HepG2 (cell line): ENCODE results near the gene TRMT112. TPM values are rescaled to one million over a fixed set of nuclear protein-coding genes. Genes with fewer than 3 reads are reported as not detected.

ENCODE experiments used
- BHLHE40 ChIP-seq: IDR thresholded peaks from 2 replicates; pipeline ENCODE4 v1.6.1; 2011; ENCODE audit warnings: low read length, improper control_type of control experiment
- ELF3 ChIP-seq: IDR thresholded peaks from 2 replicates; pipeline ENCODE4 v1.6.1; 2016; ENCODE audit warnings: missing genetic modification reagents, missing compliant biosample characterization
- FOXM1 ChIP-seq: sonication (generic); formaldehyde crosslinking; IDR thresholded peaks from 2 replicates; pipeline ENCODE4 v1.5.0; 2020; ENCODE audit warnings: missing genetic modification reagents
- GABPB1 ChIP-seq: IDR thresholded peaks from 2 replicates; pipeline ENCODE4 v1.6.1; 2016; ENCODE audit warnings: mild to moderate bottlenecking, missing genetic modification reagents, moderate library complexity, missing compliant biosample characterization
- IKZF1 ChIP-seq: fragments of 450-650 bp; IDR thresholded peaks from 2 replicates; pipeline ENCODE4 v1.7.1; 2016
- NRL ChIP-seq: sonication (generic); formaldehyde crosslinking; IDR thresholded peaks from 2 replicates; pipeline ENCODE4 v1.5.0; 2020; ENCODE audit warnings: missing genetic modification reagents, mild to moderate bottlenecking, moderate library complexity, borderline replicate concordance
- PATZ1 ChIP-seq: sonication (generic); formaldehyde crosslinking; IDR thresholded peaks from 2 replicates; pipeline ENCODE4 v1.4.0; 2020; ENCODE audit warnings: missing genetic modification reagents
- SRSF9 ChIP-seq: fragments of 200-400 bp; formaldehyde crosslinking; IDR thresholded peaks from 2 replicates; pipeline ENCODE4 v1.6.1; 2018; ENCODE audit warnings: borderline replicate concordance, mild to moderate bottlenecking, low read depth, low read length; ENCODE audit not compliant: insufficient read depth, poor library complexity, severe bottlenecking
- SRY ChIP-seq: sonication (generic); formaldehyde crosslinking; IDR thresholded peaks from 2 replicates; pipeline ENCODE4 v1.8.0; 2022; ENCODE audit warnings: mild to moderate bottlenecking, missing genetic modification reagents
- TBL1XR1 ChIP-seq: fragments of 150-350 bp; IDR thresholded peaks from 2 replicates; pipeline ENCODE4 v1.6.1; 2014; ENCODE audit warnings: borderline replicate concordance, low read length; ENCODE audit not compliant: partially characterized antibody
- YY1 ChIP-seq: IDR thresholded peaks from 2 replicates; pipeline ENCODE4 v1.6.1; 2011; ENCODE audit warnings: low read length, low read depth, moderate library complexity, mild to moderate bottlenecking; ENCODE audit not compliant: insufficient read depth, insufficient replicate concordance
- ZBTB3 ChIP-seq: sonication (generic); formaldehyde crosslinking; IDR thresholded peaks from 2 replicates; pipeline ENCODE4 v1.4.0; 2020; ENCODE audit warnings: low read depth, mild to moderate bottlenecking, moderate library complexity, missing genetic modification reagents, borderline replicate concordance
- ZFX ChIP-seq: sonication (generic); formaldehyde crosslinking; IDR thresholded peaks from 2 replicates; pipeline ENCODE4 v1.4.0; 2020; ENCODE audit warnings: mild to moderate bottlenecking, low read depth, missing genetic modification reagents, moderate library complexity
- ZNF101 ChIP-seq: sonication (generic); formaldehyde crosslinking; IDR thresholded peaks from 2 replicates; pipeline ENCODE4 v1.4.0; 2020; ENCODE audit warnings: mild to moderate bottlenecking, low read depth, missing genetic modification reagents, borderline replicate concordance
- ZNF121 ChIP-seq: sonication (generic); formaldehyde crosslinking; IDR thresholded peaks from 2 replicates; pipeline ENCODE4 v1.5.0; 2020; ENCODE audit warnings: mild to moderate bottlenecking, missing genetic modification reagents
- ZNF484 ChIP-seq: sonication (generic); formaldehyde crosslinking; IDR thresholded peaks from 2 replicates; pipeline ENCODE4 v1.5.1; 2020; ENCODE audit warnings: mild to moderate bottlenecking, low read depth, missing genetic modification reagents, borderline replicate concordance
- ZNF556 ChIP-seq: sonication (generic); formaldehyde crosslinking; IDR thresholded peaks from 2 replicates; pipeline ENCODE4 v1.4.0; 2020; ENCODE audit warnings: mild to moderate bottlenecking, missing genetic modification reagents, borderline replicate concordance
- ZNF570 ChIP-seq: sonication (generic); formaldehyde crosslinking; IDR thresholded peaks from 2 replicates; pipeline ENCODE4 v1.4.0; 2020; ENCODE audit warnings: mild to moderate bottlenecking, missing genetic modification reagents, borderline replicate concordance
- ZNF790 ChIP-seq: sonication (generic); formaldehyde crosslinking; IDR thresholded peaks from 2 replicates; pipeline ENCODE4 v1.8.0; 2022; ENCODE audit warnings: missing genetic modification reagents, mild to moderate bottlenecking, borderline replicate concordance
- polyA plus RNA-seq, 8 experiments: library from polyadenylated mRNA; depleted of rRNA in 3 of 8; stranded (reverse) in 7 of 8; unstranded in 1 of 8; fragments of >200 nt; fragmentation: Illumina TruSeq in 4 of 8; extraction: Trizol in 4 of 8; gene quantifications; 2 replicates each; pipeline versions ENCODE4 v1.2.1 to v1.2.3, GENCODE V29; 2011 to 2016; ENCODE audit warnings: low read depth in 4 of 8, missing spikeins in 1 of 8, mixed read lengths in 1 of 8; ENCODE audit not compliant: insufficient read depth in 1 of 8
- total RNA-seq, 5 experiments: library from RNA; depleted of rRNA; stranded (reverse); fragments of >200 nt; fragmentation: Illumina TruSeq; extraction: Trizol; gene quantifications; 2 replicates each; pipeline ENCODE4 v1.2.3, GENCODE V29; 2016; ENCODE audit warnings: low read depth in 1 of 5
- TF ChIP-seq, protein P1 (sequence below), 2 experiments: sonication (generic) in 1 of 2; formaldehyde crosslinking in 1 of 2; IDR thresholded peaks; 2 replicates each; pipeline versions ENCODE4 v1.6.1 to v1.9.0; 2014 to 2022; ENCODE audit warnings: antibody characterized with exemption in 1 of 2, borderline replicate concordance in 1 of 2, inconsistent platforms in 1 of 2, low read depth in 1 of 2, missing genetic modification reagents in 1 of 2

The TRMT112 gene
- total and polyA plus RNA-seq, 2 of the 13 experiments (the other 11 are each of a cell fraction or from before 2014, with no cell fraction given), result 186 to 409 TPM

DNA sequence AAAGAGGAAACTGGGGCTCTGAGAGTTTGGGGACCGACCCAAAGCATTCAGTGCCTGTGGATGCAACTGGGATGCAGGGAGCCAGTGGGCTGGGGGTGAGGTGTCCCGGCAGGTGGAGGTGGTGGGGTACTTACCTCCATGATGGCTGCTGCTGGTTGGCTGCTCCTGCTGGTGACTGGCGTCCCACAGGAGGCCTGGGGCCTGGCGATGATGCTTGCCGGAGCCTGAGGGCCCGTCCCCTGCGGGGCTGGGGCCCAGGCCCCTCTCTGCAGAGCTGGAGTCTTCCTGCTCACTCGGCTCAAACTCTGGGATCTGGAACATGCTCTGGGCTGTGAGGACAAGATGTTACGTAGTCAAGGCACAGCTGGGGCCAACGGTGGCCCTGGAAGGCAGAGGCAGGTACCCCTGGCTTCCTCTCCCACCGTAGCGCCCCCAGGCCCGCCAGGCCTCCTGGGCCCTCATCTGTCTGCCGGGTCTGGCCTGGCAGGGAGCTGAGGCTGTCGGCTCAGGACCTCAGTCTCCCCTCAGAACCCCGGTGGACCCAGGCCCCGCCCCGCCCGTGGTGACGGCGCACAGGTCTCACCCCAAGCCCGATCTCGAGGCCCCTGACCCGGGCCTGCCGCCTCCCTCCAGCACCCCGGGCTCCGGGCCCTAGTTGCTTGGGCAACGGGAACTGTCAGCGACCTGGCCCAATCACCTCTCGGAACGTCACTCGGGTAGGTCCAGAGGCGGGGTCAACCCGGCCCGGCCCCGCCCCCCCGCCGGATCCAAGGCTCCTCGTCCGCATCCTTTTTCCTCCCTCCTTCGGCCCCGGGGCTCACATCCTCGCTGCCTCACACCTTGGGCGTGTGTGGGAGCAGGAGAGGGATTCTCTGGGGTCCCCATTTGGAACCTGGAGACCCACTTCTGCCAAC, 33.1 kb downstream of the TRMT112 start, which contains the start of gene BAD (continued):
- TF ChIP-seq, protein P1, sequence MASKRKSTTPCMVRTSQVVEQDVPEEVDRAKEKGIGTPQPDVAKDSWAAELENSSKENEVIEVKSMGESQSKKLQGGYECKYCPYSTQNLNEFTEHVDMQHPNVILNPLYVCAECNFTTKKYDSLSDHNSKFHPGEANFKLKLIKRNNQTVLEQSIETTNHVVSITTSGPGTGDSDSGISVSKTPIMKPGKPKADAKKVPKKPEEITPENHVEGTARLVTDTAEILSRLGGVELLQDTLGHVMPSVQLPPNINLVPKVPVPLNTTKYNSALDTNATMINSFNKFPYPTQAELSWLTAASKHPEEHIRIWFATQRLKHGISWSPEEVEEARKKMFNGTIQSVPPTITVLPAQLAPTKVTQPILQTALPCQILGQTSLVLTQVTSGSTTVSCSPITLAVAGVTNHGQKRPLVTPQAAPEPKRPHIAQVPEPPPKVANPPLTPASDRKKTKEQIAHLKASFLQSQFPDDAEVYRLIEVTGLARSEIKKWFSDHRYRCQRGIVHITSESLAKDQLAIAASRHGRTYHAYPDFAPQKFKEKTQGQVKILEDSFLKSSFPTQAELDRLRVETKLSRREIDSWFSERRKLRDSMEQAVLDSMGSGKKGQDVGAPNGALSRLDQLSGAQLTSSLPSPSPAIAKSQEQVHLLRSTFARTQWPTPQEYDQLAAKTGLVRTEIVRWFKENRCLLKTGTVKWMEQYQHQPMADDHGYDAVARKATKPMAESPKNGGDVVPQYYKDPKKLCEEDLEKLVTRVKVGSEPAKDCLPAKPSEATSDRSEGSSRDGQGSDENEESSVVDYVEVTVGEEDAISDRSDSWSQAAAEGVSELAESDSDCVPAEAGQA (IDR thresholded peaks at IDR 0.05; ENCODE audit: low read depth), result no peak
- TF ChIP-seq, protein P1 (CRISPR knock-in tag; IDR thresholded peaks at IDR 0.05; ENCODE audit: borderline replicate concordance), result no peak
- TF ChIP-seq FOXM1 (CRISPR knock-in tag) (no peak), ZNF570 (CRISPR knock-in tag) (no peak), ZNF484 (CRISPR knock-in tag) (no peak), PATZ1 (CRISPR knock-in tag) (peak; percentile 41; the same call in 1 of the 2 replicates), NRL (0 out of 2 replicates have a peak, but pooled peaks have one; percentile 10), ZNF101 (CRISPR knock-in tag) (no peak), ZNF121 (CRISPR knock-in tag) (no peak), IKZF1 (no peak), BHLHE40 (no peak), ZFX (peak; percentile 87), ZNF790 (CRISPR knock-in tag) (0 out of 2 replicates have a peak, but pooled peaks have one; percentile 29), YY1 (peak; percentile 37), ELF3 (CRISPR knock-in tag) (no peak), SRY (CRISPR knock-in tag) (no peak), GABPB1 (CRISPR knock-in tag) (peak; percentile 77; the same call in 1 of the 2 replicates), ZNF556 (no peak), ZBTB3 (no peak), SRSF9 (no peak), TBL1XR1 (no peak)
